ENCODE data around the gene ALPK1.
A peak's percentile ranks its signal among the peaks of the same experiment; 100 is the strongest.

The ALPK1 gene

DNA sequence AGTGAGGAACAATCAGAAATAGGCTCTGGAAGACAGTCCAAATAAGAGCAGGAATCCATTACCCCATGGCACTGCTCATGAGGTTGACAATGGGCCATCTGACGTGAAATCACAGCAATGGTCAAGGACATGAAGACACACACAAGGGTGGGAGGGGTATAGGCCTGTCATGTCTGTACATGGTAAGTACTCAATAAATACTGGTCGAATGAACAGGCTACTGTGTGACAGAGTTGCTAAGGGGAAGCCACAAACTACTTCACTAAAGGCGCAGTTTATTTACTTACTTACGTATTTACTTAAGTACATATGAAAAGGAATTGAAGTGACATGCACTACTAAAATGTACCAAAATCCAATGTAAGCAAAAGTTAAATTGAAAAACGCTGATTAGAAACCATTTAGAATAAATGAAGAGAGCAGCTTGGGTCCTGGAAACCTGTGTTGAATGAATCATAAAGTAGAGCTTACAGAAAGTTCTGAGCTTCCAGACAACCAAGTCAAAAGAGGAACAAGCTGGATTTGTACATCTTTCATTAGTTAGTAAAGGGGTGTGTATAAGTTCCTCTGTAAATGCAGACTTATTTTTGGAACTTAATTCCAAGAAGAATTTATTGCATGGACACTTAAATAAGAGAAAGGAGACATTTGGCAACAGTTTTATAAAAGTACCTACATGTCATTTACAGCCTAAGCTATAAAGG, 32.7 kb downstream of the ALPK1 start:
- DNase-seq, result no peak

DNA sequence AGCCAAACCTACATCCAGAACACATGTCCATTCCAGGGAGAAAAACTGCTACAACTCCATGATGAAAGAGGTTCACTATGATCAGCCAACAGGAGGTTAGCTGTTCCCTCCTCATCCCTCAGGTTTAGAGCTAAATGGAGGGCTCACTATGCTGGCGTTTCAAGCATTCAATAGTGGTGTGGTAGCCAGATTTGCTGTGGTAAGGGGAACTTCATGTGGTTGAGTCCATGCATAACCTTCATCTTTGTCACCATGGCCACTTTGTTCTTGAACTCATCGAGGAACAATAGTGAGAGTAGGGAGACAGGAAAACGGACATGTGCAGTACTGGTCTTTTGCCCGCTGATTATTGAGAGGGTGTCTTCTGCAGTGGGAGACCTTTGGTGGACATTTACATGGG, 33.8 kb downstream of the ALPK1 start:
- DNase-seq, result no peak

DNA sequence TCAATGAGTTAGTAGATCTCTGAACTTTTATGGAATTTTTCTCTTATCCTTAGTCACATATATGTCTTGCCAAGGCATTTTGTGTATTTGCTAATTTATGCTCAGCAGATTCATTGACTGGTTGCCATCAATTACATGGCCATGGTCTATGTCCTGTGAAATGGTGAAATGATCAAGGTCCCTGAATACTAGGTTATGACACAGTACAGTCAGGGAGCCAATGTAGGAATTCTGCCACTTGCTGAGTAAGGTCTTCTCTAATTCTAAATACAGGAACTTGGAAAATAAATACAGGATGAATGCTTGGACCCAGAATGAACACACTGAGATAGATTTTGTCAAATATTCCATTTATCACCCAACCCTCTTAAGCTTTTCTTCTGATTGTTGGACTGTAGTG, 35.2 kb downstream of the ALPK1 start:
- DNase-seq, result no peak

DNA sequence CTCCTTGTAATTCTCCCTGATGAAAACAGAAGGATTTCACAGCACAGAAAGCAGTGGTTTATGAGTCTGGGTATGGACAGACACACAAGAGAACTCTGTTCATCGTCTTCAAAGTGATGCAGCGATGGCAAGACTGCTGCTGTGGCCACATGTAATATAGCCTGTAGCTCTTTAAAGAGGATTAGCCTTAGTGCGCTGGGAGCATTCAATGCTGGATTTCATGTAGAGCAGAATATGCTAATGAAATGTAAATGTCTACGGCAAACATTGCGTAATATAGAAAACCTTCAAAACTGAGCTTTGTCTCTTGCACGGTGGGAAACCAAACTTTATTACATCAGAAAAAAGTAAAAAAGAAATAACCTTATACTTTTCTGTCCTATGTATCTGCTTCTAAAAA, 42.9 kb downstream of the ALPK1 start:
- no peak for DNase-seq

DNA sequence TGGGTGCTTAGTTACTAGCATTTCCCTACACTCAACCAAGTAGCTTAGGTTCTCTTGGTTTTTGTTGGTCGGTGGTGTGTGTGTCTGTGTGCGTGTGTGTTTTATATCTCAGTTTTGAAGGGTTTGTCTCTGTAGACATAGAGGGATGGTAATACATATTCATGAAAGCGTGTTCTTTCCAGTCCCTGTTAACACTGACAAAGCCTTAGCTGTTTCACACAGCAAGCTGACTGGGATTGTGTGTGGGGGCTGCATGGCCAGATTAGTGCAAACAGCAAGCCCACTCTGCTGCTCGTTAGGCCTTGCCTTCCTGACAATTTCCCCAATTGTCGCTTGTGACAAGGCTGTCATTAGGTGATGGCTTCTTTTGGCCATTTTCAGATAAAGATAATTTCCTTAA, 43.9 kb downstream of the ALPK1 start:
- no peak for DNase-seq

DNA sequence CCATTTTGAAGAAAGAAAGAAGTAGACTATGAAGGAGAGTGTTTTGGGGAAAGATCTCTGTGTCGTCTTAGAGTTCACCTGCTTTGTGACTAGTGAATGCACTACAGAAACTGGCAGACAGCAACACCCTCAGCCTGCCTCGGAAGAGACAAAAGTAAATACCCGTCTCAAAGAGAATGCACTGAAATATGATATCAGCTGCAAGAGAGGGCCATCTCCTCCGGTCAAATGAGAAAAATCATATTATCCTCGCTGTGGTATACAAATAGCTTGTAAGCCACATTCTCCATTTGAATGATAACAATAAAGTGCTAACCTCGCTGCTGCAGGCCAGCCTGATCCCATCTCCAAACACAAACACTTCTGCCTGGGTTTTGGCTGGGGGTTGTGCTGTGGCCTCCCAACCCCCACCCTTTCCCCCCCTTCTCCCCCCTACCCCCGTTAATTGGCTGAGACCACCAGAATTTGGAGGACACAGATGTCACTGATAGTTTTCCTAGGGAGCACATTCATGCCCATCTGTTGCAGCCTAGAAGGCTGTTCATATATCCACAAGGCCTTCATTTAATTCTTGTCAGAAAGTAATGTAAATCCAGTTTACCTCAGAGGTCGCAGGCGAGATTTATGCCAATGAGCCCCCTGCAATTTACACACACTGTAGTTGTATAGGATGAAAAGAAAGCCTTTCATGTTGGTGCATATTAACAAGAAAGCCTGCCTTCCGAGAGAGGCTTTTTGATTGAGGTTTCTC, 46.3 kb downstream of the ALPK1 start:
- DNase-seq, result peak; percentile 42

DNA sequence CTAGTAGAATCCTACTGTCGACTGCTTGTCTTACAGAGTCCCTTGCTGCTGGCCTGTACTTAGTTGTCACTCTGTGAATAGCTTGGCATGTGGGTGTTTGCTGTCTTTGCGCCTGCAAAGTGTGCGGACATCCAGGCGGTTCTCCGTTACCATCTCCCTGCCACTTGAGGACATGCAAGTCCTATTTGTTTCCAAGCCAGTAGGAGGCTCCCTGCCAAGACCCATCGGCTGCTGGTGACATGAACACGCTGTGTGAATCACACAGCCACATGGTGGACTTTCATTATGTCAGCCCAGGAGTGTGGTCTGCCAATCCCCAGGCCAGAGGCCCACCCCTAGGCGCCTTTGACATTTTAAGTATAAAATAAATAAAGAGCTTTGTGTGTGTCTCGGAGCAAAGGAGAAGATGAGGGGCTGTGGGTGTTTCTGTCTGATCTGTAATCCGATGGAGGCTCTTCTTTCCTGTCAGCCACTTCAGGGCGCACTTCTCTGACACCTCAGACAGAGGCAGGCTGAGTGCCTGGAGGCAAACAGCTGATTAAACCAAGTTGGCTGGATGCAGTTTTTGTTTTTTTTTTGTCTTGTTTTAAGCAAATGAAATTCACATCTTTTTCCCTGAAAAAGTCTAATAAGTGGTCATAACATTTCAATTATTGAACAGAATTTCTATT, 51.5 kb downstream of the ALPK1 start:
- DNase-seq, result peak; percentile 84

DNA sequence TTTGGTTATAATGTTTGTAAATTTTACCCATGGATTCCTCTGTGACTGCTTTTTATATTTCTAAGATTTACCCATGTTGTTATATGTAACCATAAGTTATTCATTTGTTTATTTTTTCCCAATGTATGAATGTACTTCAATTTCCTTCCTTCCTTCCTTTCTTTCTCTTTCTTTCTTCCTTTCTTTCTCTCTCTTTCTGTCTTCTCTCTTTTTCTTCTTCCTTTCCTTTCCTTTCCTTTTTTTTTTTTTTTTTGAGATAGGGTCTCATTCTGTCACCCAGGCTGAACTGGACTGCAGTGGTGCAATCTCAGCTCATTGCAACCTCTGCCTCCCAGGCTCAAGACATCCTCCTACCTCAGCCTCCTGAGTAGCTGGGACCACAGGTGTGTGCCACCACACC, 55.6 kb downstream of the ALPK1 start:
- no peak for DNase-seq

DNA sequence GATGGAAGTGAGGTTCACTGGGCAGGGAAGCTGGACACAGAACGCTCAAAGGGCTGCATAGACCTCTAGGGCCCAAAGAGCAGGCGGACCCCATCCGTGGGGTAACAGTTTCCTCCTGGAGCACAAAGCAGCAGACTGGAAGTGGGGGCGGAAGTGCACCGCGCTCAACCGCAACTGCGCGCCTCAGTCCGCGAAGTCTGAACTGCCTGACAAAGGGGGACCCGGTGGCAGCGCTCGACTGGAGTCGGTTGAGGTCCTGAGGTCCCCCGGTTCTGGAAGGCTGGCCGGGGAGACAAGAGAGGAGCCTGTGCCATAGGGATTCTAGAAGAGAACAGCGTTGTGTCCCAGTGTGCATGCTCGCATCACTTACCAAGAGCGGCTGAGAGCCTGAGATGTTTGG, 58.5 kb downstream of the ALPK1 start:
- no peak for DNase-seq

DNA sequence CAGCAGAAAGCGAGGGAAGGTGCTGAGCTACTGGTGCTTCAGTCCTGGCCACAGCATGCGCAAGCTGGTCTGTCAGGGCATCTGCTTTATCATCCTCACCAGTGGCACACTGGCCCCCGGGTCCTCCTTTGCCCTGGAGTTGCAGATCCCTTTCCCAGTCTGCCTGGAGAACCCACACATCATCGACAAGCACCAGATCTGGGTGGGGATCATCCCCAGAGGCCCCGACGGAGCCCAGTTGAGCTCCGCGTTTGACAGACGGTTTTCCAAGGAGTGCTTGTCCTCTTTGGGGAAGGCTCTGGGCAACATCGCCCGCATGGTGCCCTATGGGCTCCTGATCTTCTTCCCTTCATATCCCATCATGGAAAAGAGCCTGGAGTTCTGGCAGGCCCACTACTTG, 60.3 kb downstream of the ALPK1 start:
- no peak for DNase-seq

DNA sequence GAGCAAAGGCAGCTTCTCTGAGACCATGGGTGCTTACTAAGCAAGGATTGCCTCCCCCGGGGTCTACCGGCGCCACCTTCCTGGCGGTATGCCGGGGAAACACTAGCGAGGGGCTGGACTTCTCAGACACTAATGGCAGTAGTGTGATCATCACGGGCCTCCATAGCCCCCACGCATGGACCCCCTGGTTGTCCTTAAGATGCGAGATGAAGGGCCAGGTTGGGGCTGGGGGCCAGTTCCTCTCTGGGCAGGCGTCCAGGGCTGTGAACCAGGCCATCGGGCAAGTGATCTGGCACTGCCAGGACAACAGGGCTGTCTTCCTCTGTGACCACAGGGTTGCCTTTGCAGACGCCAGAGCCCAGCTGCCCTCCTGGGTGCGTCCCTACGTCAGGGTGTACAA, 60.7 kb downstream of the ALPK1 start:
- no peak for DNase-seq

DNA sequence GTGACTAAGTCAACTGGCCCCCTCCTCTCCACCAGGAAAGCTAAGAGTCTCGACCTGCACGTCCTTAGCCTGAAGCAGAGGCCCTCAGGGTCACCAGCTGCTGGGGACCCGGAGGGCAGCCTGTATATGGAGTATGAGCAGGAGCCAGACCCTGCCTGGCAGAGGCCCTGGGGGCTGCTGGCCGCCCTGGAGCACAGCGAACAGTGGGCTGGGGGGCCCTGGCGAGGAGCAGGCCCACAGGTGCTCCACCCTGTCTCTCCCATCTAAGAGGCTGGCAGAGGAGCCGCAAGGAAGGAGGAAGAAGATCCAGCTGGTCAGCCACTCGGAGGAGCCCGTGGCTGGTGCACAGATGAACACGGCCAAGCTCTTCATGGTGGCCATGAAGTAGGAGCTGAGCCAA, 61.2 kb downstream of the ALPK1 start:
- DNase-seq, result no peak

DNA sequence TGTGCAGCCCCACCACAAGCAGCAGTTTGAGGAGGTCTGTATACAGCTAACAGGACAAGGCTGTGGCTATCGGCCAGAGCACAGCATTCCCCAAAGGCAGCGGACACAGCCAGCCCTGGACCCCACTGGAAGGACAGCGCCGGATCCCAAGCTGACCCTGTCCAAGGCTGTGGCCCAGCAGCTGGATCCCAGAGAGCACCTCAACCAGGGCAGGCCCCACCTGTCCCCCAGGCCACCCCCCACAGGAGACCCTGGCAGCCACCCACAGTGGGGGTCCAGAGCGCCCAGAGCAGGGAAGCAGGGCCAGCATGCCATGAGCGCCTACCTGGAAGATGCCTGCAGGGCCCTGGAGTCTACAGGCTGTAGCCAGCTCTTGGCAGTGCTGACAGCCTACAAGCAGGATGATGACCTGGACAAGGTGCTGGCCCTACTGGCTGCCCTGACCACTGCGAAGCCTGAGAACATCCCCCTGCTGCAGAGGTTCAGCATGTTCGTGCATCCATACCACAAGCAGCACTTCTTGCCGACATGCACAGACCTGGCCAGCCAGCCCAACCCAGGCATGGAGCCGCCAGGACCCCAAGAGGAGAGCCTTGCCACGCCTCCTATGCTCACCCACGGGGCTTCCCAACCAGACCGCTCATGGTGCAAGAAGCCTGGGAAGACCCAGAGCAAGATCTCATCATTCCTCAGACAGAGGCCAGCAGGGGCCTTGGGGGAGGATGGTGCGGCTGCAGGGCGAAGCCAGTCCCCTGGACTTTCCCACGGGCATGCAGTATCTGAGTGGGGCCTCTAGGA, 62.0 kb downstream of the ALPK1 start:
- DNase-seq, result no peak

DNA sequence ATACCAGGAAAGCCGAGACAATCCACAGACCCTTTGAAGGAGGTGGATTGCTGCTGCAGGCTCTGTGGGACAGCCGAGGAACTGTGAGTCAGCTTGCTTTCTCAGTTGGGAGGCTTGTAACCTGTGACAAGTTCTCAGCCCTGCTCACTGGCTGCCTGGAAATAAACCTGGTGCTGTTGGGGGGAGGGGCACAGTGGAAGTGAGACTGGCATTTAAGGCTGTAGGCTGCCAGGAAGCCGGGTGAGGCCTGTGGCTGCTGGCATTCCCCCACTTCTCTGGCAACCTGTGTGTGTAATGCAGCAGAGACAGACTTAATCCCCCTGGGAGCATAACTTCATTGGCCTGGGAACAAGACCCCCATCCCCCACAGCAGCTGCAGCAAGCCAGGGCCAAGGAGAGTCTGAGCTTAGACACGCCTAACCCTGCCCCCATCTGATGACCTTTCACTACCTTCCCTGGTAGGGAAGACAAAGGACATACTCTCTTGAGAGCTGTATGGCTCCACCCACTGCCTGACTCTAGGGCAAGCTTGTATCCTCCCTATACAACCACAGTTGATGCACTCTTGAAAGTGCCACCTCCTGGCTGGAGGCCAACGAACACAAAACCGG, 64.1 kb downstream of the ALPK1 start:
- DNase-seq, result no peak

DNA sequence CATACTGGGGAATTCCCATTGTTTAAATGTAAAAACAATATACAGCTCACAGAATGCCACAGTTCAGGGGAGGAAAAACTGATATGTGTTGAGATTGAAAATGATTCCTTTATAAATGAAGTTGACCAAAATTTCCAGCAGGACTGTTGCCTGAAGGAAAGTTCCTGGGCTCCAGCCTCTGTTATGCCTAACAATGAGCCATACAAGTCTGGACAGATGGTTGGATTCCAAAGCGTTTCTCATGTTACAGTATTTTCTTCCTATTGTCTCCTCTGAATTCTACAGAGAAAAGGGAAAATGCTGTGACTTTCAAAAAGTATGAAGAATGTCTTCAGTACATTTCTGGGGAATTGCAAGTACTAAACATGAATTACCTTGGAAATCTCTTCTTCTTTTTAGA, 73.3 kb downstream of the ALPK1 start:
- no peak for DNase-seq

DNA sequence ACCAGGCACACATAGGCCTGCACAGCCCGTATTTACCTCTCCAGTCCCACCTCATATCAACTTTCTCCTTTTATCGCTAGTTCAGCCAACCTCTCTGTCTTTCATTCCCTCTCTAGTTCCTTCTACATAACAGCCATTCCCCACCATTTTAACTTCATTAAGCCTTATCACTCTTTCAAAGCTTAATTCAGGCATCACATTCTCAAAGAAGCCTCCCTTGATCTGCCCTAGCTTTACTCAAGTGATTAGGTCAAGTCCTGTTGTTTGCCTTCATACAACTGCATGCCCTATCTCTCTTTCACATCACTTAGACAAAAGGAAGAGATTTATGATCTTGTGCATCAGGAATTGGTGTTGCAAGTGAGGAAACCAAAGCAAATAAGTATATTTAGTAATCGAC, 74.2 kb downstream of the ALPK1 start:
- DNase-seq, result peak; percentile 5

DNA sequence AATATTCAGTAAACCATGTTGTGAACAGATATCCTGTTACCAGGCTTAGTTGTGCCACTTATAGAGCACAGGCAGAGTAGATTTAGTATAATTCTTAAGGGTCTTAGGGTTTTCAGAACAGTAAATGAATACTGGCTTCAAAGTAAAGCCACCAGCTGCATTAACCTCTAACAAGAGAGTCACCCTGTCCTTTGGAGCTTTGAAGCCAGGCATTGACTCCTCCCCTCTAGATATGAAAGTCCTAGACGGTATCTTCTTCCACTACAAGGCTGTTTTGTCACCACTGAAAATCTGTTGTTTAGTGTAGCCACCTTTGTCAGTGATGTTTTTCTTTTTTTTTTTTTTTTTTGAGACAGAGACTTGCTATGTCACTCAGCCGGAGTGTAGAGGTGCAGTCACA, 77.7 kb downstream of the ALPK1 start:
- DNase-seq, result no peak

DNA sequence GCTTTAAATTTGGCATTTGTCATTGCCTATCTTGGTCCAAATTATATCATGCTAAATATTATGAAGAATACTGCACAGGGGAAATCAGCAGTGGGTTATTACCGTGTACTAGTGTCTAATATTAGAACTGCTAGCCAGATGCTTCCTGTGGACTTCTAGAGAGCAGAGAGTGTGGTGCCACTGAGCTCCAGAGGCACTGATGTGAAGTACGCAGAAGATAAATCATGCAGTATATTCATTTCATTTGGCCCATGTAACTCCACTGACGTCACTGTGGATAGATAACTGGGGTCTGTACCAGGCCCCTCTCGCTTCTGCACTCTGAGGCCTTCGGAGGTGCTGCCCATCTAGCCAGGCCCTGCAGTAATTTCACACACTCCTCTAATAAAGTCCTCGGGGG, 80.0 kb downstream of the ALPK1 start:
- DNase-seq, result no peak

DNA sequence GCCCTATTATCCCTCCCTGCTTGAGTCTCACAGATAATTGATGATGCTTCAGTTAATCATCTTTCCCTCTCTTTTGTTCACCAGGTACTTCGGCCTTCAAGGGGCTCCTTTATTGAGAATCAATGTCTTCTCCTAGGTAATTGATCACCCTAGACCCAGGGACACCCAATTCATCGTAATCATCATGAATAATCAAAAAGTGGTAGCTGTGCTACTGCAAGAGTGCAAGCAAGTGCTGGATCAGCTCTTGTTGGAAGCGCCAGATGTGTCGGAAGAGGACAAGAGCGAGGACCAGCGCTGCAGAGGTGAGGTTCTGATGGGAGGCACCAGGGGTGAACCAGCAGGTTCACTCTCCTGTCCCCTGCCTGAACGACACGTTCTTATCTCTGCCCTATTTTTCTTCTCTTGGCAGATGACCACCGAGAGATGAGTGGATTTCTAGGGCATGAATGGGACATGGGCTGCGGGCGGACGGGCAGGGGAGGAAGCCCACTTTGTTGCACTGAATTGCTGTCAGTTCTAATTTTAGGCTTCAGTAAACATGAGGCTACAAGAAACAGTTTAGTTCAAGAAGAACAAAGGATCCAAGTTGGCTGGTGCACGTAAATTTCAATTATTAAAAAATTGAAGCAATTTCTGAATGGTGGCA, 80.5 kb downstream of the ALPK1 start:
- DNase-seq, result no peak

DNA sequence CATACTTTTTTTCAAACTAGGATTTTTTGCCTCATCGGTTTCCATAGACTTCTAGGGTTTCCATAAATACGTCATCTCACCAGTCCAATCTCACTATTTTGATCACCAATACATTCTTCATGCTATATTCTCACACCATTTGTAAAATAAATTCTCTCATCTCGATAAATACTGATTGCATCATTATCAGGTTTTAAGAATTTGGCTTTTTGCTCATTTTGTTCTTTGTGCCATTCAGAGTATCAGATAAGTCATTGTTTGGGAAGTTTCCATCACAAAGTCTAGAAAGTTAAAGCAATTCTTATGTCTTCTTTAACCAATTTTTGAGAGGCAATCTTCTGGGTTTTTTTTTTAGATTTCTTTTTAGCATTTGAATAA, 81.1 kb downstream of the ALPK1 start:
- no peak for DNase-seq

DNA sequence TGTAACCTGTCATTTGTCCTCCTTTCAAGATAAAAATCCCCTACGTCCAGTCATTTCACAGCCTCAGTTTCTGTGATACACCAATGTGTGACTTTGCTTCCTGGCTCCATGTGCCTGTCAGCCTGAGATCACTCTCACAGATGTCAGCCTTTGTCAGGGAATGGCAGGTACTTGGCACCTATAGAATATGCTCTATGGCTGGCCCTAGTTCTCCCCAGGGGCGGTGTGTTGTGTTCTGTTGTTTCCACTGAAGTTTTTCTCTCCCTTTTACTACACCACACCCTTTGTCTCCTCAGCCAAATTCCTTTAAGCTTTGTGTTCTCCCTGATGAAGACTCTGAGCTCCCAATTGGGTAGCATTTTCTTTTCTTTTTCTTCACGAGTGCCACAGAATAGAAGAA, 81.7 kb downstream of the ALPK1 start:
- no peak for DNase-seq

DNA sequence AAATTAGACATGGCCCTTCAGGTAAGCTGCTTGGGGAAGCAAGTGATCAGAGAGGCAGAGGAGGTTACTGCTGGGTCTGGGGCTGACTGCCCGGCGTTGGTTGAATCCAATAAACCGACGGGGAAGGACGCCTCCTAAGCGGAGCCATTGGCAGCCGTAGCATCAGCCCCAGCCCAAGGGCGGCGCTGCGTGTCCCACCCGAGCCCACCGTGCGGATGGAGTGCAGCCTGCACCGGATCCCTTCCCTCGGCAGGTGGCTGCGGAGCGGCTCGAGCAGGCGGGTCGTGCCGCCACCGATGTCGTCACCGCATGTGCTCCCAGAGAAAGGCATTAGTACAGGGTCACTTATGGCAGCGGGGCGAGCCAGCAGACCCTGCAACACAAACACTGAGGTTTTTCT, 82.1 kb downstream of the ALPK1 start:
- no peak for DNase-seq

Measured in NCI-H510A treated with DMSO at 0.1 percent for 48 hours (cell line).